ENCODE results near the gene SPSB2.

Gene SPSB2

GRCh38 chr12:6851921-6852650, 21.0 kb downstream of the SPSB2 start, which contains the start of gene USP5:
USP5 (plus strand) TSS chr12:6852150; CDS start chr12:6852180, 30 bp downstream.
- Histone ChIP-seq H3K36me3 (ENCODE audit: control insufficient read depth in 2 of 2, insufficient read depth in 2 of 2, low read length in 2 of 2) (peaks cover 11 to 24% of the 10 kb centered on the region in 2 donors), H3K27ac (ENCODE audit: low read depth in 2 of 2, low read length in 2 of 2) (peak within 1 kb of the TSS; percentile 98 to 100), H3K9me3 (ENCODE audit: control insufficient read depth in 2 of 2, low read length in 2 of 2) (no peaks in the 10 kb centered on the region), H3K27me3 (ENCODE audit: control insufficient read depth in 2 of 2, insufficient read depth in 2 of 2, low read length in 2 of 2) (no peaks in the 10 kb centered on the region), H3K4me3 (ENCODE audit: low read length in 2 of 2) (peak within 1 kb of the TSS; percentile 99 to 100), H3K4me1 (ENCODE audit: control insufficient read depth in 2 of 2, insufficient read depth in 2 of 2, low read length in 2 of 2) (peaks cover 13 to 18% of the 10 kb centered on the region in 2 donors), H3K9ac (ENCODE audit: low read depth in 1 of 2, low read length in 2 of 2) (peak within 1 kb of the TSS; percentile 92 to 93)

DNA sequence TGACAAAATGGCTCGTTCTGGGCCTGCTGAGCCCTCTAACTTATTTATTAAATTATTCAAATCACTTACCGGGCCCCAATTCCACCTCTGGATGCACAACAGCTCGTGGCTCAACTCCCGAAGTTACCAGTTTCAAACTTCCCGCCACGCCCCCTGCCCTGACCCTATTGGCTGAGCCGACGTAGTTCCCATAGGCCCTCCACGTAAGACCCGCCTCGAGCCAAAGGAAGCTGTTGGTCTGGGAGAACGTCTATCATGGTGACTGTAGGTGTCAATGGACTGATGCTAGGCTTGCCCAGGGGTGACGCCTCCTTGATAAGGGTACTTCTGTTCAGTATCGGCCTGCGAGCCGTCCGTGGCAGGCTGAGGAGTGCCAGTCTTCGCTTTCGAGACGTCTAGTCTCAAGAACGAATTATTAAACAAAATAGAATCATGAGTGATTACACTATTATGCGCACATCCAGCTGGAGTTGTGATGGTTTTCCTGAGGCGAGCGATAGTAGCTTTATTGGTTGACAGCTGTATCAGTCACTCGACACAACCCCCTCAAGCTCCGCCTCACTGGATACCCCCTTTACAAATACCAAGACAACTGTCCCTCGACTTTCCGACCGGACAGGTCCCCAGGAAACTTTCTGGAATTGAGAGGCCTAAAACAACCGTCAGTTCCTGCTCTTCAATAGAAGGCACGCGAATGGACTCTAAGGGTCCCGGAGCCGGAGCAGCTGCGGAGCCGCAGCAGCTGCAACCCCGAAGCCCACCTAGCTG, 21.8 kb downstream of the SPSB2 start, which contains the start of gene CDCA3:
TSS of gene CDCA3 (minus strand) at position 134 of the 768 bp plus-strand sequence. CDS start 334 bp downstream, outside the sequence.
- Histone ChIP-seq H3K36me3 (ENCODE audit: control insufficient read depth in 2 of 2, insufficient read depth in 2 of 2, low read length in 2 of 2) (peaks cover 15 to 19% of the 10 kb centered on the region in 2 donors), H3K27me3 (ENCODE audit: control insufficient read depth in 2 of 2, insufficient read depth in 2 of 2, low read length in 2 of 2) (no peaks in the 10 kb centered on the region), H3K4me1 (ENCODE audit: control insufficient read depth in 2 of 2, insufficient read depth in 2 of 2, low read length in 2 of 2) (peaks cover 13 to 18% of the 10 kb centered on the region in 2 donors), H3K9ac (ENCODE audit: low read depth in 1 of 2, low read length in 2 of 2) (peak within 1 kb of the TSS; percentile 92 to 93), H3K4me3 (ENCODE audit: low read length in 2 of 2) (peak within 1 kb of the TSS; percentile 99 to 100), H3K9me3 (ENCODE audit: control insufficient read depth in 2 of 2, low read length in 2 of 2) (no peaks in the 10 kb centered on the region), H3K27ac (ENCODE audit: low read depth in 2 of 2, low read length in 2 of 2) (peak within 1 kb of the TSS; percentile 98 to 100)

GRCh38 chr12:6850796-6851152, 22.3 kb downstream of the SPSB2 start:
- Histone ChIP-seq H3K36me3 (ENCODE audit: control insufficient read depth in 2 of 2, insufficient read depth in 2 of 2, low read length in 2 of 2) (peaks cover 11 to 15% of the 10 kb centered on the region in 2 donors), H3K4me3 (ENCODE audit: low read length in 2 of 2) (peak overlapping the region; percentile 99 to 100), H3K9me3 (ENCODE audit: control insufficient read depth in 2 of 2, low read length in 2 of 2) (no peaks in the 10 kb centered on the region), H3K27me3 (ENCODE audit: control insufficient read depth in 2 of 2, insufficient read depth in 2 of 2, low read length in 2 of 2) (no peaks in the 10 kb centered on the region), H3K4me1 (ENCODE audit: control insufficient read depth in 2 of 2, insufficient read depth in 2 of 2, low read length in 2 of 2) (peaks cover 13 to 18% of the 10 kb centered on the region in 2 donors), H3K9ac (ENCODE audit: low read depth in 1 of 2, low read length in 2 of 2) (peak overlapping the region; percentile 49 to 93), H3K27ac (ENCODE audit: low read depth in 2 of 2, low read length in 2 of 2) (peak overlapping the region in 1 of 2 donors; percentile 100)

GRCh38 chr12:6849976-6850560, 23.0 kb downstream of the SPSB2 start:
- Histone ChIP-seq H3K4me3 (ENCODE audit: low read length in 2 of 2) (peak overlapping the region; percentile 99 to 100), H3K4me1 (ENCODE audit: control insufficient read depth in 2 of 2, insufficient read depth in 2 of 2, low read length in 2 of 2) (peaks cover 13 to 18% of the 10 kb centered on the region in 2 donors), H3K9ac (ENCODE audit: low read depth in 1 of 2, low read length in 2 of 2) (no peak overlapping the region), H3K27me3 (ENCODE audit: control insufficient read depth in 2 of 2, insufficient read depth in 2 of 2, low read length in 2 of 2) (no peaks in the 10 kb centered on the region), H3K27ac (ENCODE audit: low read depth in 2 of 2, low read length in 2 of 2) (no peak overlapping the region), H3K36me3 (ENCODE audit: control insufficient read depth in 2 of 2, insufficient read depth in 2 of 2, low read length in 2 of 2) (peaks cover 8 to 9% of the 10 kb centered on the region in 2 donors), H3K9me3 (ENCODE audit: control insufficient read depth in 2 of 2, low read length in 2 of 2) (no peaks in the 10 kb centered on the region)

DNA sequence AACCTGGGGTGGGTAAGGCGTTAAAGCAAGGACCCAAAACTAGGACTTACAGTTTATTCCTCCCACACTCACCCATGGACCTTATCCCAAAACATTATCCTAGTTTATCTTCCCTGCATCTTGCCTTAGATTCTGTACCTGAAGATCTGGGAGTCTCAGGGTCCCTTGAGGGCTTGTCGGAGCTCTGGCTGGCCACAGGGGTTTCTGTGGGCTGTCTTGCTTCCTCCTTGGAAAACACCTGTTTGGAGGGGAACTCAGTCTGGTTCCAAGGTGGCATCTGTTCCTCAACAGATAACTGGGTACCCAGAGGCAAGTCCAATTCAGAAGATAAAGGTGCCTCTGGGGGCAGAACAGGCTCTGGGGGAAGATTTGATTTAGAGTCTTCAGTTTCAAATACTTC, 23.7 kb downstream of the SPSB2 start:
- peaks cover 13 to 18% of the 10 kb centered on the region in 2 donors for H3K4me1 ChIP-seq (ENCODE audit: control insufficient read depth in 2 of 2, insufficient read depth in 2 of 2, low read length in 2 of 2)
- no peaks in the 10 kb centered on the region for H3K27me3 ChIP-seq (ENCODE audit: control insufficient read depth in 2 of 2, insufficient read depth in 2 of 2, low read length in 2 of 2)
- no peak overlapping the region for H3K27ac ChIP-seq (ENCODE audit: low read depth in 2 of 2, low read length in 2 of 2)
- no peaks in the 10 kb centered on the region for H3K9me3 ChIP-seq (ENCODE audit: control insufficient read depth in 2 of 2, low read length in 2 of 2)
- no peak overlapping the region for H3K9ac ChIP-seq (ENCODE audit: low read depth in 1 of 2, low read length in 2 of 2)
- H3K36me3 ChIP-seq (ENCODE audit: control insufficient read depth in 2 of 2, insufficient read depth in 2 of 2, low read length in 2 of 2) = peaks cover 8 to 9% of the 10 kb centered on the region in 2 donors
- no peak overlapping the region for H3K4me3 ChIP-seq (ENCODE audit: low read length in 2 of 2)

- Histone ChIP-seq H3K36me3 (ENCODE audit: control insufficient read depth in 2 of 2, insufficient read depth in 2 of 2, low read length in 2 of 2) (peaks cover 8 to 9% of the 10 kb centered on the region in 2 donors), H3K4me3 (ENCODE audit: low read length in 2 of 2) (no peak overlapping the region), H3K9ac (ENCODE audit: low read depth in 1 of 2, low read length in 2 of 2) (no peak overlapping the region), H3K27me3 (ENCODE audit: control insufficient read depth in 2 of 2, insufficient read depth in 2 of 2, low read length in 2 of 2) (no peaks in the 10 kb centered on the region), H3K27ac (ENCODE audit: low read depth in 2 of 2, low read length in 2 of 2) (no peak overlapping the region), H3K4me1 (ENCODE audit: control insufficient read depth in 2 of 2, insufficient read depth in 2 of 2, low read length in 2 of 2) (peaks cover 7 to 10% of the 10 kb centered on the region in 2 donors), H3K9me3 (ENCODE audit: control insufficient read depth in 2 of 2, low read length in 2 of 2) (no peaks in the 10 kb centered on the region)
Measured at GRCh38 chr12:6847676-6848075, 25.4 kb downstream of the SPSB2 start.

- peaks cover 7 to 10% of the 10 kb centered on the region in 2 donors for H3K4me1 ChIP-seq (ENCODE audit: control insufficient read depth in 2 of 2, insufficient read depth in 2 of 2, low read length in 2 of 2)
- no peak overlapping the region for H3K27ac ChIP-seq (ENCODE audit: low read depth in 2 of 2, low read length in 2 of 2)
- no peak overlapping the region for H3K9ac ChIP-seq (ENCODE audit: low read depth in 1 of 2, low read length in 2 of 2)
- H3K9me3 ChIP-seq (ENCODE audit: control insufficient read depth in 2 of 2, low read length in 2 of 2) = no peaks in the 10 kb centered on the region
- H3K27me3 ChIP-seq (ENCODE audit: control insufficient read depth in 2 of 2, insufficient read depth in 2 of 2, low read length in 2 of 2) = no peaks in the 10 kb centered on the region
- no peak overlapping the region for H3K4me3 ChIP-seq (ENCODE audit: low read length in 2 of 2)
- H3K36me3 ChIP-seq (ENCODE audit: control insufficient read depth in 2 of 2, insufficient read depth in 2 of 2, low read length in 2 of 2) = peaks cover 8 to 9% of the 10 kb centered on the region in 2 donors
Measured at GRCh38 chr12:6846316-6846869, 26.7 kb downstream of the SPSB2 start.

- Histone ChIP-seq H3K4me3 (ENCODE audit: low read length in 2 of 2) (no peak overlapping the region), H3K36me3 (ENCODE audit: control insufficient read depth in 2 of 2, insufficient read depth in 2 of 2, low read length in 2 of 2) (peaks cover 8 to 9% of the 10 kb centered on the region in 2 donors)
Measured at GRCh38 chr12:6845395-6845794, 27.7 kb downstream of the SPSB2 start.

DNA sequence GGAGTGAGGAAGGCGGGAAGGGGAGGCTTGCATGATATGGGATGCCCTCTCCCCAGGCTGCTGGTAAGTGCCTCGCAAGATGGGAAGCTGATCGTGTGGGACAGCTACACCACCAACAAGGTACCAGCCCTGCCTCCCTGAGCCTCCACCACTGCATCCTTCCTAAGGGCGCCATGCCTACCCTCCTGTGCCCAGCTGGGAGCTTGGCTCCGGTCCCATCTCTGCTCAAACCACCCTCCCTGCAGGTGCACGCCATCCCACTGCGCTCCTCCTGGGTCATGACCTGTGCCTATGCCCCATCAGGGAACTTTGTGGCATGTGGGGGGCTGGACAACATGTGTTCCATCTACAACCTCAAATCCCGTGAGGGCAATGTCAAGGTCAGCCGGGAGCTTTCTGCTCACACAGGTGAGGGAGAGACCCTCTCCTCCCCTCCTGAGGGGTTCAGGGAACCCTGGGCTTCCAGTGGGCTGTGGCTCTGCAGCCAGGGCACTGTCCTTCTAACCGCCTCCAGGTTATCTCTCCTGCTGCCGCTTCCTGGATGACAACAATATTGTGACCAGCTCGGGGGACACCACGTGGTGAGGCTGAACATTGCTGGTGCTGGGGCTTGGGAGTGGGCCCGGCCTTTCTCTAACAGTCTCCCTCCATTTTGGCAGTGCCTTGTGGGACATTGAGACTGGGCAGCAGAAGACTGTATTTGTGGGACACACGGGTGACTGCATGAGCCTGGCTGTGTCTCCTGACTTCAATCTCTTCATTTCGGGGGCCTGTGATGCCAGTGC, 29.8 kb downstream of the SPSB2 start:
- Histone ChIP-seq H3K27ac (ENCODE audit: low read depth in 2 of 2, low read length in 2 of 2) (no peak overlapping the region), H3K4me3 (ENCODE audit: low read length in 2 of 2) (no peak overlapping the region), H3K9me3 (ENCODE audit: control insufficient read depth in 2 of 2, low read length in 2 of 2) (no peaks in the 10 kb centered on the region), H3K4me1 (ENCODE audit: control insufficient read depth in 2 of 2, insufficient read depth in 2 of 2, low read length in 2 of 2) (no peaks in the 10 kb centered on the region), H3K27me3 (ENCODE audit: control insufficient read depth in 2 of 2, insufficient read depth in 2 of 2, low read length in 2 of 2) (no peaks in the 10 kb centered on the region), H3K36me3 (ENCODE audit: control insufficient read depth in 2 of 2, insufficient read depth in 2 of 2, low read length in 2 of 2) (peaks cover 4 to 8% of the 10 kb centered on the region in 2 donors), H3K9ac (ENCODE audit: low read depth in 1 of 2, low read length in 2 of 2) (no peak overlapping the region)

More at GRCh38 chr12:6845395-6845794, 27.7 kb downstream of the SPSB2 start:
- H3K4me1 ChIP-seq (ENCODE audit: control insufficient read depth in 2 of 2, insufficient read depth in 2 of 2, low read length in 2 of 2) = peaks cover 2% of the 10 kb centered on the region in 2 donors
- H3K27me3 ChIP-seq (ENCODE audit: control insufficient read depth in 2 of 2, insufficient read depth in 2 of 2, low read length in 2 of 2) = no peaks in the 10 kb centered on the region
- no peak overlapping the region for H3K9ac ChIP-seq (ENCODE audit: low read depth in 1 of 2, low read length in 2 of 2)
- H3K27ac ChIP-seq (ENCODE audit: low read depth in 2 of 2, low read length in 2 of 2) = no peak overlapping the region
- H3K9me3 ChIP-seq (ENCODE audit: control insufficient read depth in 2 of 2, low read length in 2 of 2) = no peaks in the 10 kb centered on the region
